Liver (tissue), 3 donors: Measurements from ENCODE around the gene PGBD5.

ENCODE experiments used
- ATF3 ChIP-seq: IDR thresholded peaks from 2 replicates; pipeline ENCODE4 v1.6.1; 2016; ENCODE audit warnings: antibody characterized with exemption
- CTCF ChIP-seq: fragments of 150-350 bp; IDR thresholded peaks from 2 replicates; pipeline ENCODE4 v1.5.1; 2017; ENCODE audit warnings: improper control_type of control experiment, low read depth, low read length; ENCODE audit not compliant: missing input control
- EGR1 ChIP-seq, 2 donors: IDR thresholded peaks; 2 replicates each; pipeline ENCODE4 v1.6.1; 2016 to 2018; ENCODE audit warnings: antibody characterized with exemption in 2 of 2, low read depth in 2 of 2
- GABPA ChIP-seq, 2 donors: IDR thresholded peaks in 1 of 2; conservative IDR thresholded peaks in 1 of 2; 2 replicates each; pipeline ENCODE4 v1.6.1; 2016; ENCODE audit warnings: antibody characterized with exemption in 2 of 2, mild to moderate bottlenecking in 1 of 2, moderate library complexity in 1 of 2
- HNF4A ChIP-seq, 2 donors: conservative IDR thresholded peaks; 2 replicates each; pipeline ENCODE4 v1.6.1; 2016; ENCODE audit warnings: antibody characterized with exemption in 2 of 2, mild to moderate bottlenecking in 2 of 2
- HNF4G ChIP-seq: IDR thresholded peaks from 2 replicates; pipeline ENCODE4 v1.6.1; 2016; ENCODE audit warnings: antibody characterized with exemption
- JUND ChIP-seq, 2 donors: IDR thresholded peaks; 2 replicates each; pipeline ENCODE4 v1.6.1; 2016; ENCODE audit warnings: antibody characterized with exemption in 2 of 2
- MAX ChIP-seq: IDR thresholded peaks from 2 replicates; pipeline ENCODE4 v1.6.1; 2016; ENCODE audit warnings: antibody characterized with exemption
- RAD21 ChIP-seq, 2 donors: IDR thresholded peaks; 2 replicates each; pipeline ENCODE4 v1.6.1; 2016; ENCODE audit warnings: antibody characterized with exemption in 2 of 2, mild to moderate bottlenecking in 2 of 2
- REST ChIP-seq: IDR thresholded peaks from 2 replicates; pipeline ENCODE4 v1.6.1; 2016; ENCODE audit warnings: antibody characterized with exemption, mild to moderate bottlenecking
- RXRA ChIP-seq, 2 donors: IDR thresholded peaks; 2 replicates each; pipeline ENCODE4 v1.6.1; 2017 to 2018; ENCODE audit warnings: antibody characterized with exemption in 2 of 2, mild to moderate bottlenecking in 1 of 2
- TAF1 ChIP-seq: conservative IDR thresholded peaks from 2 replicates; pipeline ENCODE4 v1.6.1; 2016; ENCODE audit warnings: antibody characterized with exemption, mild to moderate bottlenecking
- YY1 ChIP-seq: IDR thresholded peaks from 2 replicates; pipeline ENCODE4 v1.6.1; 2016; ENCODE audit warnings: antibody characterized with exemption, mild to moderate bottlenecking
- ZBTB33 ChIP-seq: IDR thresholded peaks from 2 replicates; pipeline ENCODE4 v1.6.1; 2016; ENCODE audit warnings: antibody characterized with exemption
- donor health status: healthy.
- donor health status: healthy.

- no peak for TF ChIP-seq REST
- TF ChIP-seq GABPA (IDR thresholded peaks at IDR 0.05 in 1 of 2, conservative IDR thresholded peaks at IDR 0.05 in 1 of 2): no peak
- TF ChIP-seq CTCF: no peak
- TF ChIP-seq MAX: no peak
- TF ChIP-seq ZBTB33: no peak
- no peak for TF ChIP-seq RAD21 (IDR thresholded peaks at IDR 0.05)
- no peak for TF ChIP-seq ATF3
- TF ChIP-seq HNF4A (conservative IDR thresholded peaks at IDR 0.05): no peak
- no peak for TF ChIP-seq TAF1
- no peak for TF ChIP-seq EGR1 (IDR thresholded peaks at IDR 0.05; ENCODE audit: low read depth in 2 of 2)
- no peak for TF ChIP-seq RXRA (IDR thresholded peaks at IDR 0.05)
- TF ChIP-seq YY1: no peak
- no peak for TF ChIP-seq HNF4G
- TF ChIP-seq JUND (IDR thresholded peaks at IDR 0.05): no peak
Measured at GRCh38 chr1:230359992-230360668, 66.0 kb downstream of the PGBD5 start.
